Measurements from ENCODE around the gene KLK1. TPM values are rescaled to one million over a fixed set of nuclear protein-coding genes. Genes with fewer than 3 reads are reported as not detected.

Gene KLK1
- polyA plus RNA-seq, 1 experiment = 0.15 TPM

GRCh38 chr19:50794074-50794875 is 29.3 kb downstream of the KLK1 start:
- ChIA-PET CTCF (interaction anchor here (0.6 to 3.6 kb wide), 4 partner anchors 11 to 257 kb away, joined by 3 to 17 read pairs (median 4); no protein-coding TSS in a partner anchor), POLR2A (no interaction called here)
- Histone ChIP-seq H3K4me3 (ENCODE audit: low read depth, low read length) (no peak overlapping the region), H3K27me3 (ENCODE audit: control insufficient read depth, insufficient read depth, low read length) (no peaks in the 10 kb centered on the region), H3K36me3 (ENCODE audit: control insufficient read depth, insufficient read depth, low read length) (peaks cover 14% of the 10 kb centered on the region)
- TF ChIP-seq CTCF (IDR thresholded peaks at IDR 0.05; ENCODE audit: insufficient read depth, low read depth, low read length) = no peak
- DNase-seq (ENCODE audit: low read depth) = no peak

GRCh38 chr19:50793558-50794065 is 30.0 kb downstream of the KLK1 start:
- TF ChIP-seq CTCF (IDR thresholded peaks at IDR 0.05; ENCODE audit: insufficient read depth, low read depth, low read length) = no peak
- POLR2A ChIA-PET = no interaction called here
- peaks cover 12% of the 10 kb centered on the region for H3K36me3 ChIP-seq (ENCODE audit: control insufficient read depth, insufficient read depth, low read length)
- no peak for DNase-seq (ENCODE audit: low read depth)
- CTCF ChIA-PET = interaction anchor here (0.6 to 3.6 kb wide), 3 partner anchors 11 to 256 kb away, joined by 3 to 17 read pairs (median 5); no protein-coding TSS in a partner anchor
- no peaks in the 10 kb centered on the region for H3K27me3 ChIP-seq (ENCODE audit: control insufficient read depth, insufficient read depth, low read length)
- H3K4me3 ChIP-seq (ENCODE audit: low read depth, low read length) = no peak overlapping the region

GRCh38 chr19:50792272-50793250 is 31.0 kb downstream of the KLK1 start:
- CTCF ChIA-PET = interaction anchor here (1.2 to 3.6 kb wide), 3 partner anchors 9 to 255 kb away, joined by 5 to 17 read pairs (median 7); no protein-coding TSS in a partner anchor
- no peaks in the 10 kb centered on the region for H3K27me3 ChIP-seq (ENCODE audit: control insufficient read depth, insufficient read depth, low read length)
- DNase-seq (ENCODE audit: low read depth) = no peak
- peaks cover 3% of the 10 kb centered on the region; the same call in 1 of the 2 replicates for H3K36me3 ChIP-seq (ENCODE audit: control insufficient read depth, insufficient read depth, low read length)
- H3K4me3 ChIP-seq (ENCODE audit: low read depth, low read length) = no peak overlapping the region
- TF ChIP-seq CTCF (IDR thresholded peaks at IDR 0.05; ENCODE audit: insufficient read depth, low read depth, low read length) = no peak
- POLR2A ChIA-PET = interaction anchor here (1.1 kb wide), 1 partner anchor 12 kb away, joined by 3 read pairs; no protein-coding TSS in a partner anchor

GRCh38 chr19:50791594-50792271 is 31.9 kb downstream of the KLK1 start:
- ChIA-PET CTCF (interaction anchor here (1.8 to 3.6 kb wide), 2 partner anchors 9 to 122 kb away, joined by 7 to 17 read pairs; no protein-coding TSS in a partner anchor), POLR2A (interaction anchor here (1.1 kb wide), 1 partner anchor 12 kb away, joined by 3 read pairs; no protein-coding TSS in a partner anchor)
- Histone ChIP-seq H3K27me3 (ENCODE audit: control insufficient read depth, insufficient read depth, low read length) (no peaks in the 10 kb centered on the region), H3K4me3 (ENCODE audit: low read depth, low read length) (no peak overlapping the region), H3K36me3 (ENCODE audit: control insufficient read depth, insufficient read depth, low read length) (0 out of 2 replicates have a peak, but pooled peaks cover under 1% of the 10 kb centered on the region)
- TF ChIP-seq CTCF (IDR thresholded peaks at IDR 0.05; ENCODE audit: insufficient read depth, low read depth, low read length) = no peak
- no peak for DNase-seq (ENCODE audit: low read depth)
